Activated CD8-positive, alpha-beta T cell treated with anti-CD3 and anti-CD28 coated beads for 36 hours (primary cell): ENCODE measurements around the gene TAS2R43. TPM values are rescaled to one million over a fixed set of nuclear protein-coding genes. Genes with fewer than 3 reads are reported as not detected.

Experiments
- total RNA-seq, 2 experiments: library from RNA; stranded (reverse); gene quantifications; one replicate each; pipeline ENCODE4 v1.2.3, GENCODE V29; 2021

The TAS2R43 gene
- total RNA-seq, 2 experiments from 2014 or later, result 0.31 to 0.34 TPM

Other genes starting within 250 kb of the TAS2R43 start
- 1 to 10 TPM in 1 of 2 experiments, under 1 TPM in 1; 0.69 to 3.2 TPM for gene PRR4, start 242.8 kb downstream of the TAS2R43 start, total RNA-seq
- 10 to 100 TPM in 1 of 2 experiments, 1 to 10 TPM in 1; 8.1 to 12.0 TPM for gene PRH1, start 208.1 kb downstream of the TAS2R43 start, total RNA-seq
- gene TAS2R13, start 182.8 kb downstream of the TAS2R43 start, total RNA-seq, result under 1 TPM; 0.31 to 0.36 TPM
- gene PRH2, start 163.1 kb downstream of the TAS2R43 start, total RNA-seq, result not detected
- gene TAS2R14, start 153.1 kb downstream of the TAS2R43 start, total RNA-seq, result 1 to 10 TPM in 1 of 2 experiments, under 1 TPM in 1; 0.97 to 1.0 TPM
- under 1 TPM in 1 of 2 experiments, not detected in 1; 0.63 TPM for gene TAS2R50, start 105.4 kb downstream of the TAS2R43 start, total RNA-seq
- gene TAS2R20, start 94.0 kb downstream of the TAS2R43 start, total RNA-seq, result 1 to 10 TPM in 1 of 2 experiments, under 1 TPM in 1; 0.81 to 1.6 TPM
- gene TAS2R19, start 69.7 kb downstream of the TAS2R43 start, total RNA-seq, result 1 to 10 TPM; 1.4 to 1.5 TPM
- gene TAS2R31, start 60.9 kb downstream of the TAS2R43 start, total RNA-seq, result 1 to 10 TPM; 1.2 to 1.5 TPM
- 1 to 10 TPM in 1 of 2 experiments, under 1 TPM in 1; 0.45 to 1.3 TPM for gene TAS2R46, start 30.0 kb downstream of the TAS2R43 start, total RNA-seq
- gene TAS2R30, start 42.3 kb upstream of the TAS2R43 start, total RNA-seq, result 1 to 10 TPM; 1.4 to 2.3 TPM
- gene SMIM10L1, start 78.9 kb upstream of the TAS2R43 start, total RNA-seq, result 1 to 10 TPM; 7.9 TPM
- not detected for gene TAS2R42, start 94.6 kb upstream of the TAS2R43 start, total RNA-seq
- gene PRB3, start 177.4 kb upstream of the TAS2R43 start, total RNA-seq, result not detected
- gene PRB4, start 218.1 kb upstream of the TAS2R43 start, total RNA-seq, result not detected